ENCODE measurements around the gene CD96.

The CD96 gene

GRCh38 chr3:111690242-111690641 is 148.2 kb downstream of the CD96 start:
- CTCF ChIA-PET, result interaction anchor here (0.6 to 12.5 kb wide), 10 partner anchors 9 to 299 kb away, joined by 3 to 348 read pairs (median 13); partner anchors contain the start of gene ABHD10
- POLR2A ChIA-PET, result no interaction called here
- DNase-seq (ENCODE audit: low read depth, low spot score), result no peak
- TF ChIP-seq, protein P1, sequence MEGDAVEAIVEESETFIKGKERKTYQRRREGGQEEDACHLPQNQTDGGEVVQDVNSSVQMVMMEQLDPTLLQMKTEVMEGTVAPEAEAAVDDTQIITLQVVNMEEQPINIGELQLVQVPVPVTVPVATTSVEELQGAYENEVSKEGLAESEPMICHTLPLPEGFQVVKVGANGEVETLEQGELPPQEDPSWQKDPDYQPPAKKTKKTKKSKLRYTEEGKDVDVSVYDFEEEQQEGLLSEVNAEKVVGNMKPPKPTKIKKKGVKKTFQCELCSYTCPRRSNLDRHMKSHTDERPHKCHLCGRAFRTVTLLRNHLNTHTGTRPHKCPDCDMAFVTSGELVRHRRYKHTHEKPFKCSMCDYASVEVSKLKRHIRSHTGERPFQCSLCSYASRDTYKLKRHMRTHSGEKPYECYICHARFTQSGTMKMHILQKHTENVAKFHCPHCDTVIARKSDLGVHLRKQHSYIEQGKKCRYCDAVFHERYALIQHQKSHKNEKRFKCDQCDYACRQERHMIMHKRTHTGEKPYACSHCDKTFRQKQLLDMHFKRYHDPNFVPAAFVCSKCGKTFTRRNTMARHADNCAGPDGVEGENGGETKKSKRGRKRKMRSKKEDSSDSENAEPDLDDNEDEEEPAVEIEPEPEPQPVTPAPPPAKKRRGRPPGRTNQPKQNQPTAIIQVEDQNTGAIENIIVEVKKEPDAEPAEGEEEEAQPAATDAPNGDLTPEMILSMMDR (IDR thresholded peaks at IDR 0.05; ENCODE audit: insufficient read depth, low read length, missing control alignments), result no peak
- H3K4me3 ChIP-seq (ENCODE audit: low read depth, low read length), result no peak overlapping the region

GRCh38 chr3:111691293-111691909 is 149.4 kb downstream of the CD96 start:
- DNase-seq (ENCODE audit: low read depth, low spot score), result no peak
- no peak overlapping the region for H3K4me3 ChIP-seq (ENCODE audit: low read depth, low read length)
- CTCF ChIA-PET, result interaction anchor here (0.7 to 12.5 kb wide), 30 partner anchors 8 to 433 kb away, joined by 3 to 348 read pairs (median 4); partner anchors contain the start of gene ZBED2
- POLR2A ChIA-PET, result interaction anchor here (1.1 kb wide), 1 partner anchor 114 kb away, joined by 4 read pairs; no protein-coding TSS in a partner anchor
- TF ChIP-seq, protein P1 (IDR thresholded peaks at IDR 0.05; ENCODE audit: insufficient read depth, low read length, missing control alignments), result peak; percentile 43

DNA sequence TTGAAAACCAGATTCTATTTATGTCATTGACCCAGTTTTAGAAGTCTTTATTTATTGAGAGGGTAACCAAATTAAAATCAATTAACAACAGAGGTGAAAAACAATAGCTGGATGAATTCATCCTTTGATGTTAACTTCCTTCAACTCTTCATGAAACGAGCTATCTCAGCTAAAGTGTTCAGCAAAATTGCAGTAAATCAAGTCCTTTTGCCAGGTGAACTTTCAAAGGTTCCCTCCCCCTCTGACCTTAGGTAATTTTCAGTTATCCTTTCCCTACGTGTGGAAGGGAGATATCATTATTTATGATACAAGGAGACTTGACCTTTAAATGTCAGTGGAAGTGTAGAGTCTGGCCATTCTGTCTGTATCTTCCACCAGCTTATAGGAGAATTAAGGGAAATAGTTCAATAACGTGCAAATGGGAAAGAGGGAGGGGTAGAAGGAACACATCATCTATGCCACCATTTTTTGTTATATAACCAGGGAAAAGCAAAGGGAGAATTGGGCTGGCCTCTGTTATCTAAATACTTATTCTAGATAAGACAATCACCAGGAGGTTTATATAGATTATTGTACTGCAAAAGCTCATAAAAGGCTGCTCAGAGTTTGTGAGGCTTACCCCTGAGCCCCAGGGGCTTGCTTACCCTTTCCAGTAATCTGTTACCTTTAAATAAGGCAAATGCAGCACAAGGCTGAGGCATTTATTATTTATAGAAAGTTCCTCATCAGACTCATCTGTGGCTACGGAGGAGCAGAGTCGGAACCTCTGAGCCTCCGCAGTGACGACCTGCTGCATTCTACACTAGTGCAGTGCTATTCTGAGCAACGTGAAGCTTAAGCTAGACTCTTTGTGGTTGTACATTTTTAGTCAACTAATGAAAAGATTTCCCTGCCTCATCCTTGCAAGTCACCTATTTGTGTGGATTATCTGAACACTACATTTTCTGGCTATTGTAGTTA is 150.9 kb downstream of the CD96 start:
- ChIA-PET CTCF (interaction anchor here (0.8 to 12.5 kb wide), 19 partner anchors 8 to 432 kb away, joined by 3 to 348 read pairs (median 4); partner anchors contain the start of gene ZBED2), POLR2A (interaction anchor here (0.7 kb wide), 1 partner anchor 115 kb away, joined by 3 read pairs; no protein-coding TSS in a partner anchor)
- DNase-seq (ENCODE audit: low read depth, low spot score), result no peak
- no peak overlapping the region for H3K4me3 ChIP-seq (ENCODE audit: low read depth, low read length)
- TF ChIP-seq, protein P1 (IDR thresholded peaks at IDR 0.05; ENCODE audit: insufficient read depth, low read length, missing control alignments), result no peak

GRCh38 chr3:111694471-111694870 is 152.5 kb downstream of the CD96 start:
- ChIA-PET CTCF (interaction anchor here (1.0 to 12.5 kb wide), 9 partner anchors 9 to 349 kb away, joined by 3 to 348 read pairs (median 12); no protein-coding TSS in a partner anchor), POLR2A (no interaction called here)
- no peak overlapping the region for H3K4me3 ChIP-seq (ENCODE audit: low read depth, low read length)
- TF ChIP-seq, protein P1 (IDR thresholded peaks at IDR 0.05; ENCODE audit: insufficient read depth, low read length, missing control alignments), result no peak
- DNase-seq (ENCODE audit: low read depth, low spot score), result no peak

DNA sequence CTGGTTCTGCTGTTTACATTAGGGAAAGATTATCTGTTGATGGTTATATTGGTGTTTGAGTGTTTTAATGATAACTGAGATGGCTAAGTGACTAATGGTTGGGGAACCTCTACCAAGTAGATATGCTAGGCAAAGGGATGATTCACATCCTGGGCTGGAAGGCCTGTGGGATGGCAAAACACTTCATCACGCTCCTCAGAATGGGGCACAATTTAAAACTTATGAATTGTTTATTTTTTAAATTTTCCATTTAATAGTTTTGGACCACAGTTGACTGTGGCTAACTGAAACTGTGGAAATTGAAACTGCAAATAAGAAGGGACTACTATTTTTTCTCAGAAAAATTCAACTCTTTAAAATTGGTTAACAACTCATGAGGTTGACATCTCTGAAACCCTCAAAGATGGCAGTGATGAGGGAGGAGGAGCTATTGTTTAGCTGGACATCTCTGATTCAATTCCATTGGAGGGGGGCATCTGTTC is 153.7 kb downstream of the CD96 start:
- POLR2A ChIA-PET, result no interaction called here
- no peak overlapping the region for H3K4me3 ChIP-seq (ENCODE audit: low read depth, low read length)
- CTCF ChIA-PET, result interaction anchor here (0.8 to 2.6 kb wide), 10 partner anchors 9 to 318 kb away, joined by 3 to 22 read pairs (median 5); no protein-coding TSS in a partner anchor
- TF ChIP-seq, protein P1 (IDR thresholded peaks at IDR 0.05; ENCODE audit: insufficient read depth, low read length, missing control alignments), result no peak
- no peak for DNase-seq (ENCODE audit: low read depth, low spot score)
